Measurements from ENCODE around the gene ANKRD33B.
"Not testable (repeated sequence)": the region's sequence is repeated elsewhere in the genome, so short reads cannot be mapped to it uniquely, and the experiment has no call there.

The ANKRD33B gene

GRCh38 chr5:10536931-10537579 lies 26.8 kb upstream of the ANKRD33B start:
- in situ Hi-C loops (cut with MboI; ENCODE audit: low sequenced_read_pairs): no loop called here

DNA sequence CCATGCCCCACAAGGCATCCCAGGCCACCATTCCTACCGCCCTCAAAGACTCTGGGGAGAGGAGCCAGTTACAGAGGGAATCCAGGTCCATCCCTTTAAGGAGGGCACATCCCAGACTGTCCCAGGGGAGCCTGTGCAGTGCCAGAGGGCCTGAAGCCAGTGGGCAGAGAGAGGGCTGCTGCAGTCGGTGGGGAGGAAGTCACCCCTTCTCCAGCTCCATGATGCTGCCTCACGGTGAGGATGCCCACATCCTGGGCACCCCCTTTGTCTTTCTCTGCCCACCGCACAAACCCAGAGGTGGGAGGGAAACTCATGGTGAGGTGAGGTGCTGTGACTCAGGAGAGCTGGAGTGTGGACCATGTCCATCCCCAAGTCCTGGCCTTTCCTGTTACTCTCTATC lies 26.2 kb upstream of the ANKRD33B start:
- in situ Hi-C loops (cut with MboI; ENCODE audit: low sequenced_read_pairs): no loop called here

DNA sequence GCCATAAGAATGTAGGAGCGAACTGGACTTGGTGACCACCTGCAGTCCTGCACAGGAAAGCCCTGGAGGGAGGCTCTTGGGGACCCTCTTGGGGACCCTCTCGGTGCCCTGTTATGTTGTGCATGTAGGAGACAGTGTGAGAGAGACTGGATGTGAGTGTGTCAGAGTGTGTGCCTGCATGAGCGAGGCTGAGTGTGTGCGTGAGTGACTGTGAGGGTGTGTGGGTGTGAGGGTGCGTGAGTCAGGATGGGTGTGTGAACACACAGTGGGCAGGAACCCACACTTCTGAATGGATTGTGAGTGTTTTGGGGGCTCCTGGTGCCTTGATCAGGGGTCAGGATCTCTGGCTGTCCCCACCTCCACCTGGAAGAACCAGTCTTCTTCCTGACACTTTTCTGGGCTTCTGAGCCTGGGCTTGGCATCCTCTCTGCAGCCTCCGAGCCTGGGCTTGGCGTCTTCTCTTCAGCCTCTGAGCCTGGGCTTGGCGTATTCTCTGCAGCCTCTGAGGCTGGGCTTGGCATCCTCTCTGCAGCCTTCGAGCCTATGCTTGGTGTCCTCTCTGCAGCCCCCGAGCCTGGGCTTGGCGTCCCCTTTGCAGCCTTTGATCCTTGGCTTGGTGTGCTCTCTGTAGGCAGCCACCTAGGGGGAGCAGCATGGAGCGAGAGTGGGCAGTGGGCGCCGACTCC lies 25.6 kb upstream of the ANKRD33B start:
- in situ Hi-C loops (cut with MboI; ENCODE audit: low sequenced_read_pairs): no loop called here

GRCh38 chr5:10538789-10539686 lies 24.8 kb upstream of the ANKRD33B start:
- in situ Hi-C loops (cut with MboI; ENCODE audit: low sequenced_read_pairs): no loop called here

- in situ Hi-C loops (cut with MboI; ENCODE audit: low sequenced_read_pairs): no loop called here
These were observed 24.2 kb upstream of the ANKRD33B start for GRCh38 chr5:10539687-10539998.

- in situ Hi-C loops (cut with MboI; ENCODE audit: low sequenced_read_pairs): no loop called here
These were observed 23.8 kb upstream of the ANKRD33B start for GRCh38 chr5:10540036-10540544.

DNA sequence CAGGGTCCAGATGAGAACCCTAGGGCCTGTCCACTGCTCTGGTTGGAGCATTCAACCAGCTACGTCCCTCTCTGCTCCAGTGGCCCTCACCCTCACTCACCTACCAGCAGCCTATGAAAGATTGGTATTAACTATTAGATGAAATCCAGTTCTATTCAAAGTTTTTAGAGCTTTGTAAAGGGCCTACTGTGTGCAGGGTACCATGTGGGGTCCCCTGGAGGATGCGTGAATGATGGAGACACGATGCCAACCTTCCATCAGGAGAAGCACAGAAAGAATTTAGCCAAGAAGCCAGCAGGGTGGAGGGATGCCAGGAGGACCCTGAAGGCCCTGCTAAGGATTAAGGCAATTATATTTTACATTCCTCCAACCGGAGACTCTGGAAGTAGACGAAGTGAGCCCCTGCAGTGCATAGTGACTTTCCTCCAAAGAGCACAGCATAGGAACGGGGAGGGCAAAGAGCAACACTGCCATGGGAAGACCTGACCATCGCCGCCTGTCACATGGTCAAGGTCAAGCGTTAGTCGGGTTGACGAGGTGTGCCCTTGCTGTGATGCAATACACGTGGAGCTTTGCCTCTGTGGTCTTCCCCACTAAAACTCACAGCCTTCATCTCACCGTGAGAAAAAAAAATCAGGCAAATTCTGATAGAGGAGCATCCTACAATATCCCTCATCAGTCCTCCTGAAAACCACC lies 22.8 kb upstream of the ANKRD33B start:
- in situ Hi-C loops (cut with MboI; ENCODE audit: low sequenced_read_pairs): no loop called here

- in situ Hi-C loops (cut with MboI; ENCODE audit: low sequenced_read_pairs): no loop called here
These were observed 21.8 kb upstream of the ANKRD33B start for GRCh38 chr5:10542055-10542550.

GRCh38 chr5:10543585-10544040 lies 20.3 kb upstream of the ANKRD33B start:
- in situ Hi-C loops (cut with MboI; ENCODE audit: low sequenced_read_pairs): no loop called here

- in situ Hi-C loops (cut with MboI; ENCODE audit: low sequenced_read_pairs): no loop called here
These were observed 18.8 kb upstream of the ANKRD33B start for GRCh38 chr5:10545084-10545483.

DNA sequence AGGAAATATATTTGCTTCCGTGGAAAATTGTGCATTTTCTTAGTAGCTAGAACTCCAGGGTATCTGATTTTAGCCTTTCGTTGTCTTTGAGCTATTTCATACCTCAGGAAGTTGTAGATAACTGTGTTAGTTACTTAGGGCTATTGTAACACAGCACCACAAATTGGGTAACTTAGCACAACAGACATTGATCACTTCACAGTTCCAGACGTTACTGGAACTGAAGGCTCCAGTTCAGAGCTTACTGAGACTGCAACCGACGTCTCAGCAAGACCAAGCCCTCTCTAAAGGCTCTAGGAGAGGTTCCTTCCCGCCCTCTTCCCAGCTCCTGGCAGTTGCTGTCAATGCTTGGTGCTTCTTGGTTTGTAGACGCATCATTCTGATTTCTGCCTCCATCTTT lies 17.7 kb upstream of the ANKRD33B start:
- in situ Hi-C loops (cut with MboI; ENCODE audit: low sequenced_read_pairs): no loop called here

GRCh38 chr5:10548418-10549122 lies 15.3 kb upstream of the ANKRD33B start:
- in situ Hi-C loops (cut with MboI; ENCODE audit: low sequenced_read_pairs): no loop called here

GRCh38 chr5:10549123-10549514 lies 14.8 kb upstream of the ANKRD33B start:
- in situ Hi-C loops (cut with MboI; ENCODE audit: low sequenced_read_pairs): not testable (repeated sequence)

DNA sequence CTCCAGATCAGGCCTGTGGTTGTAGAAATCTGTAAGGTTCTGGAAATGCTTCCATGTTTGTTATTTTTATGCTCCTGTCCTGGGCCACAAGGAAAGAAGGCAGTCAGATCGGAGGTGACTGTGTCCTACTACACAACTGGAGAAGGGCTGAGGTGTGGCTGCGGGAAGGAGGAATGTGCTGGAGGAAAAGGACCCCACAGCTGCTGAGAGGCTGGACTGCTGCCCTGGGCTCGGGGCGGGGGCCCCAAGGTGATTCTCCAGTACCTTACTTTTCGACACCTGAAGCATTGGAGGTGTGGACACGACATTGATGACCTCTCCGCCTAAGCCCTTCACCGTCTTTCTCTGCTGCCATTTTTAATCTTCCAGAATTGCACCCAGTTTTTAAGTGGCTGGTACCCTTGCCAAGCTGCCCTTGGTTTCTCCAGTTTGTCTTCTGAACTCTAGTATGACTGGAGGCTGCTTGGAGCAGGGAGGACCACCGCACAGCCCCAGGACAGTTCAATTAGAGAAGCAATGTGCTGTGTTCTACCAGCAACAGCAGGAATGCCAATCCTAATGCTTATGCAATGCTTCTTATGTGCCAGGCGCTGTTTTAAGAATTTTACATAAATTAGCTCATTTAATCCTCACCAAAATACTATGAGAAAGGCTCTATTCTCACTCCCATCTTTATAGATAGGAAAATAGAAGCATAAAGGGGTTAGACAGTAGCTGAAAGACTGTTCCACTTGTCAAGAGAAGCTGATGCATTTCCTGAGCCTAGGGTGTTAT lies 13.5 kb upstream of the ANKRD33B start:
- in situ Hi-C loops (cut with MboI; ENCODE audit: low sequenced_read_pairs): no loop called here

DNA sequence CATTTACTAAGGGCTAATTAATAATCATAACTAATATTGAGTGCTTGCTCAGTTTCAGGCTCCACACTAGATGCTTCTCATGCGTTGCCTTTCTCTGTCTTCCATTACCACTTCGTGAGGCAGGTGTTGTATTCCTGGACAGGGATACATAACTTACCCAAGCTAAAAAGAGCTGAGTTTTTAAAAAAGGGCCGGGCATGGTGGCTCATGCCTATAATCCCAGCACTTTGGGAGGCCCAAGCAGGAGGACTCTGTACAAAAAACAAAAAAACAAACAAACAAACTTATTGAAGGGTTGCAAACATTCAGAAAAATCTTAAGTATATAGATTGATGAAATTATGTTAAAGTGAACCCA lies 12.1 kb upstream of the ANKRD33B start:
- in situ Hi-C loops (cut with MboI; ENCODE audit: low sequenced_read_pairs): no loop called here

DNA sequence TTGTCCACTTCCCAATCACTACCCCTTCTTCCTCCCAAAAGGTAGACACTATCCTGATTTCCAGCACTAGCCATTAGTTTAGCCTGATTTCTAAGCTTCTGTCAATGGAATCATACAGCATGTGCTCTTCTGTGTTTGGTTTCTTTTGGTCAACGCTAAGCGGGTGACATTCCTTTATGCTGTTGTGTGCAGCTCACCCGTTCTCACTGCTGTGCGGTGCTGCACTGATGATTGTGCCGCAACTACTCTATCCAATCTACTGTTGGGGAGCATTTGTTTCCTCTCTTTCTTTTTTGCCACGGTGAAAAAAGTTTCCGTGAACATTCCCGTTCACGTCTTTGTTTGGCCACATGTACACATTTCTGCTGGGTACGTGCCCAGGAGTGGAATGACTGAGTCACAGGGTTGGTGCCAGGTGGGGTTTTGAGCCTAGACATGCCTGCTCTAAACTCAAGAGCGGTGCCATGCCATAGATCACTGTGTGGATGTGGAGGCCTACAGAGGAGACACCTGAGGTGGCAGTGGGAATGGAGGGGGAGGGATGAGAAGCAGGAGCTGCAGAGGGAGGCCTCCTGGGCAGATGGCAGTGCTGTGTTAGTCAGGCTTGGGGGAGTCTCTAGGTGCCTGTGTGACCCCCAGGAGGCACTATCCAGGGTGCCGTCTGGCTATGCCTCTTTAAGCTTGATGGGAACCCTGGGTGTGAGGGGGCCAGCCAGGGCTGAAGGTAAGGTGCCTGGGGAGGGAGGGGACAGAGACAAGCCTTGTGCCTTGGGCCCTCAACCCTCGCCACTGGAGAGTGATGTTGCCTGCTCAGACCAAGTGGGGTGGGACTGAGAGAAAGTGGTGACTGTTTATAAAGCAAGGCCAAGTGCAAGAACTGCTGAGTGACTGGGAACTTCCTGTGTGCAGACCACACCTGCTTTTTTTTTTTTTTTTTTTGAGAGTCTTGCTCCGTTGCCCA lies 11.4 kb upstream of the ANKRD33B start:
- in situ Hi-C loops (cut with MboI; ENCODE audit: low sequenced_read_pairs): no loop called here

DNA sequence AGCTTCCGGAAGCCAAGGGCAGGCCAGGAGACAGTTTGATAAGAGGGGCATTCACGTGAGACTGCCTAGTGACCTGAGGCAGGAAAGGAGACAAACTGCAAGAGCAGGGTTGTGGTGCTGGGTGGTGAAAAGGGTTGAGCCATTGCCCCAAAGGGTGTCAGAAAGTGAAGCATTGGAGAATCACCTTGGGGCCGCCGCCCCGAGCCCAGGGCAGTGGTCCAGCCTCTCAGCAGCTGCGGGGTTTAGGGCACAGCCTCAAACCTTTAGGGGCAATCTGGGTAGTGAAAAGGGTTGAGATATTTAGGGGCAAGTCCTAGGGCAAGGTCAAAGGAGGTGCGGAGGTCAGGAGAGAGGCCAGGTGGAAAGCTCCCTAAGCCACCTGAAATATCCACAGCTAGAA lies 10.4 kb upstream of the ANKRD33B start:
- in situ Hi-C loops (cut with MboI; ENCODE audit: low sequenced_read_pairs): no loop called here

- in situ Hi-C loops (cut with MboI; ENCODE audit: low sequenced_read_pairs): no loop called here
These were observed 8.6 kb upstream of the ANKRD33B start for GRCh38 chr5:10555277-10555684.

All from HL-60/S4 treated with phorbol 12-myristate 13-acetate at 8.2 ng/mL for 4 days and 3 days (cell line).